BJ (cell line): ENCODE results near the gene DPPA3. TPM values are rescaled to one million over a fixed set of nuclear protein-coding genes. Genes with fewer than 3 reads are reported as not detected.

ENCODE experiments used
- CTCF ChIA-PET: fragments of 350-600 bp; formaldehyde crosslinking; extraction: SDS; loops from one replicate; lab custom pipeline; 2021; ENCODE audit warnings: antibody characterized with exemption, inconsistent platforms; lab: Yijun Ruan, JAX
- POLR2A ChIA-PET: fragments of 300-600 bp; sonication (Branson Sonifier 250); formaldehyde crosslinking; extraction: SDS; loops from one replicate; lab custom pipeline; 2021; ENCODE audit warnings: antibody characterized with exemption; lab: Charles Lee
- DNase-seq: peaks from one replicate; pipeline ENCODE4 v3.0.0-alpha.2; 2011; ENCODE audit warnings: low read depth
- H3K27me3 ChIP-seq: 2 replicates; pipeline ENCODE4 v1.6.0; 2011; ENCODE audit warnings: low read length; ENCODE audit not compliant: control insufficient read depth, insufficient read depth
- H3K36me3 ChIP-seq: 2 replicates; pipeline ENCODE4 v1.5.1; 2011; ENCODE audit warnings: low read length; ENCODE audit not compliant: control insufficient read depth, insufficient read depth
- H3K4me3 ChIP-seq: 2 replicates; pipeline ENCODE4 v1.5.1; 2011; ENCODE audit warnings: low read depth, mild to moderate bottlenecking, control low read depth, low read length
- polyA plus RNA-seq: library from polyadenylated mRNA; depleted of rRNA; stranded (reverse); fragments of >200 nt; gene quantifications from 2 replicates; pipeline ENCODE4 v1.2.3, GENCODE V29; 2011
- TF ChIP-seq, protein P1 (sequence below): IDR thresholded peaks from 2 replicates; pipeline ENCODE4 v1.5.1; 2011; ENCODE audit warnings: low read depth, mild to moderate bottlenecking, control low read depth, inconsistent platforms, low read length, moderate library complexity; ENCODE audit not compliant: insufficient read depth

The DPPA3 gene
- polyA plus RNA-seq, 1 experiment = not detected

DNA sequence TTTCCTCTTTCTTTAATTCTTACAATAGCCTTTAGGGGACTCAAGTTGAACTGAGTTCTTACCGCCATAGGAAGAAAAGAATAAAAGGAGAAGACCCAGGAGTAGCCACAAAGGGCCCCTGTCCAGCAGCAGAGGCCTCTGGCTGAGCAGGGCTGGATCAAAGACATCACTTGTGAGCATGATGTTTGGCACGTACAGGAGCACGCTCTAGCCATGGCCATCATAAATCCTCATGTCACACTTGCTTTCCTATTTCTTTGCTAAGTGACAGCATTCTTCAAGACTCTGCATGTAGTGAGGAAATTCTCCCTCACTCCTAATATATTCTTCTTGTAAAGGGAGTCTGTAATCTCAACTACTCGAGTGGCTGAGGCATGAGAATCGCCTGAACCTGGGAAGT, 20.3 kb downstream of the DPPA3 start:
- no peak for DNase-seq
- Histone ChIP-seq H3K27me3 (no peaks in the 10 kb centered on the region), H3K4me3 (no peak overlapping the region), H3K36me3 (no peaks in the 10 kb centered on the region)
- CTCF ChIA-PET = no interaction called here
- TF ChIP-seq, protein P1, sequence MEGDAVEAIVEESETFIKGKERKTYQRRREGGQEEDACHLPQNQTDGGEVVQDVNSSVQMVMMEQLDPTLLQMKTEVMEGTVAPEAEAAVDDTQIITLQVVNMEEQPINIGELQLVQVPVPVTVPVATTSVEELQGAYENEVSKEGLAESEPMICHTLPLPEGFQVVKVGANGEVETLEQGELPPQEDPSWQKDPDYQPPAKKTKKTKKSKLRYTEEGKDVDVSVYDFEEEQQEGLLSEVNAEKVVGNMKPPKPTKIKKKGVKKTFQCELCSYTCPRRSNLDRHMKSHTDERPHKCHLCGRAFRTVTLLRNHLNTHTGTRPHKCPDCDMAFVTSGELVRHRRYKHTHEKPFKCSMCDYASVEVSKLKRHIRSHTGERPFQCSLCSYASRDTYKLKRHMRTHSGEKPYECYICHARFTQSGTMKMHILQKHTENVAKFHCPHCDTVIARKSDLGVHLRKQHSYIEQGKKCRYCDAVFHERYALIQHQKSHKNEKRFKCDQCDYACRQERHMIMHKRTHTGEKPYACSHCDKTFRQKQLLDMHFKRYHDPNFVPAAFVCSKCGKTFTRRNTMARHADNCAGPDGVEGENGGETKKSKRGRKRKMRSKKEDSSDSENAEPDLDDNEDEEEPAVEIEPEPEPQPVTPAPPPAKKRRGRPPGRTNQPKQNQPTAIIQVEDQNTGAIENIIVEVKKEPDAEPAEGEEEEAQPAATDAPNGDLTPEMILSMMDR = no peak
- POLR2A ChIA-PET = no interaction called here

- DNase-seq = no peak
- no peaks in the 10 kb centered on the region for H3K36me3 ChIP-seq
- TF ChIP-seq, protein P1 = no peak
- H3K27me3 ChIP-seq = no peaks in the 10 kb centered on the region
- POLR2A ChIA-PET = no interaction called here
- CTCF ChIA-PET = no interaction called here
- H3K4me3 ChIP-seq = no peak overlapping the region
These were observed 21.8 kb downstream of the DPPA3 start for GRCh38 chr12:7732993-7733392.

DNA sequence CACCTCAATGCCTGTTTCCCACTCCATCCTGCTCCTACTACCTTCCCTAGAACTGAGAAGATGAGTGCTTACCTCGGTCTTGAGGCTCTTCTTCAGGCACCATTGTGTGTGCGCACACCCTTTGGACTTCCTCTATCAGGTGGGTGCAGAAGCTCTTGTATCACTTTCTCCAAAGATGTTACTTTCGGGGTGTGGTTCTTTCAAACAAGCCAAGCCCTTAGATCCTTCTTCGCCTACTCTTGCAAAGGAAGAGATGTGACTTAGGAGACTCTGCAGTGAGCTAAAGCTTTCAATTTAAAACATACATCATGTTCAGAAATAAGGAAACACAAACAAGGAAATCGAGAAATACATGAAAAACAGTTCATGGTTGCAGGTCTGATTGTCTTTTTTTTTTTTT, 36.0 kb downstream of the DPPA3 start, which contains the start of gene CLEC4C:
Gene CLEC4C (minus strand): TSS at position 130 of the 400 bp plus-strand sequence. CDS start 27 bp downstream, at position 103.
- ChIA-PET CTCF (no interaction called here), POLR2A (no interaction called here)
- Histone ChIP-seq H3K36me3 (no peaks in the 10 kb centered on the region), H3K4me3 (no peak within 1 kb of the TSS), H3K27me3 (no peaks in the 10 kb centered on the region)
- TF ChIP-seq, protein P1 = no peak
- DNase-seq = no peak

- TF ChIP-seq, protein P1 = no peak
- ChIA-PET CTCF (interaction anchor here (0.6 kb wide), 1 partner anchor 8 kb away, joined by 4 read pairs; no protein-coding TSS in a partner anchor), POLR2A (no interaction called here)
- Histone ChIP-seq H3K36me3 (no peaks in the 10 kb centered on the region), H3K27me3 (no peaks in the 10 kb centered on the region), H3K4me3 (no peak overlapping the region)
- no peak for DNase-seq
These were observed 37.6 kb downstream of the DPPA3 start for GRCh38 chr12:7748852-7749251.

DNA sequence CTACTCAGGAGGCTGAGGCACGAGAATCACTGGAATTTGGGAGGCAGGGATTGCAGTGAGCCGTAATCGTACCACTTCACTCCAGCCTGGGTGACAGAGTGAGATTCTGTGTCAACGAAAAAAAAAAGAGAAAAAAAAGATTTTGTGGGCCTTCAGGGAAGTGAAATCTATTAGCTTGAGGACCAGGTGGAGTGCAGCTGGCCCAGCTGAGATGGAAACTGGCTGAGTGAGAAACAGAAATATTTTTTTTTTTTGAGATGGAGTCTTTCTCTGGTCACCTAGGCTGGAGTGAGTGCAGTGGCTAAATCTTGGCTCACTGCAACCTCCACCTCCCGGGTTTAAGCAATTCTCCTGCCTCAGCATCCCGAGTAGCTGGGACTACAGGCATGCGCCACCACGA, 38.2 kb downstream of the DPPA3 start:
- no peak for DNase-seq
- no peak overlapping the region for H3K4me3 ChIP-seq
- ChIA-PET CTCF (interaction anchor here (0.6 kb wide), 1 partner anchor 9 kb away, joined by 4 read pairs; no protein-coding TSS in a partner anchor), POLR2A (no interaction called here)
- H3K27me3 ChIP-seq = no peaks in the 10 kb centered on the region
- no peaks in the 10 kb centered on the region for H3K36me3 ChIP-seq
- TF ChIP-seq, protein P1 = no peak
